Mesenchymal stem cell (in vitro differentiated cells and primary cell): ENCODE measurements around the gene STK10.

Experiments used
- DNase-seq: peaks from one replicate; pipeline ENCODE4 v3.0.0-alpha.2; 2013
- H2AFZ ChIP-seq: one replicate; pipeline ENCODE4 v1.6.1; 2013; ENCODE audit warnings: low read depth, mild to moderate bottlenecking, control low read depth, inconsistent platforms, low read length, moderate library complexity
- H2AK5ac ChIP-seq: 2 replicates; pipeline ENCODE4 v1.6.1; 2013; ENCODE audit warnings: low read length, moderate library complexity, mild to moderate bottlenecking, inconsistent platforms; ENCODE audit not compliant: severe bottlenecking
- H2BK120ac ChIP-seq: one replicate; pipeline ENCODE4 v1.6.1; 2013; ENCODE audit warnings: low read depth, mild to moderate bottlenecking, inconsistent platforms, low read length, moderate library complexity
- H2BK12ac ChIP-seq, 2 experiments: one replicate each; pipeline ENCODE4 v1.6.1; 2013; ENCODE audit warnings: inconsistent platforms in 2 of 2, low read length in 2 of 2, mild to moderate bottlenecking in 2 of 2, moderate library complexity in 2 of 2, control low read depth in 1 of 2
- H2BK15ac ChIP-seq: one replicate; pipeline ENCODE4 v1.6.1; 2013; ENCODE audit warnings: mild to moderate bottlenecking, low read depth, inconsistent platforms; ENCODE audit not compliant: poor library complexity, severe bottlenecking
- H2BK5ac ChIP-seq: 2 replicates; pipeline ENCODE4 v1.6.1; 2013; ENCODE audit warnings: low read depth, mild to moderate bottlenecking, low read length, control low read depth, inconsistent platforms; ENCODE audit not compliant: poor library complexity, severe bottlenecking
- H3K14ac ChIP-seq, 2 experiments: one replicate each; pipeline ENCODE4 v1.6.1; 2013; ENCODE audit warnings: inconsistent platforms in 2 of 2, low read length in 2 of 2, control low read depth in 1 of 2, mild to moderate bottlenecking in 1 of 2, moderate library complexity in 1 of 2
- H3K18ac ChIP-seq, 2 experiments: one replicate each; pipeline ENCODE4 v1.6.1; 2013; ENCODE audit warnings: inconsistent platforms in 2 of 2, low read length in 2 of 2, control low read depth in 1 of 2, low read depth in 1 of 2, mild to moderate bottlenecking in 1 of 2
- H3K23ac ChIP-seq, 2 experiments: one replicate each; pipeline ENCODE4 v1.6.1; 2013; ENCODE audit warnings: inconsistent platforms in 2 of 2, low read length in 2 of 2, mild to moderate bottlenecking in 2 of 2, moderate library complexity in 2 of 2, control low read depth in 1 of 2
- H3K27ac ChIP-seq: 2 replicates; pipeline ENCODE4 v1.5.1; 2013; ENCODE audit warnings: mild to moderate bottlenecking, moderate library complexity, low read length, control low read depth, inconsistent platforms; ENCODE audit not compliant: poor library complexity, severe bottlenecking
- H3K27me3 ChIP-seq, 2 experiments: 2 replicates each; pipeline versions ENCODE4 v1.6.1 to v1.7.0; 2013; ENCODE audit warnings: low read length in 2 of 2, mild to moderate bottlenecking in 2 of 2, moderate library complexity in 2 of 2, control low read depth in 1 of 2, inconsistent platforms in 1 of 2; ENCODE audit not compliant: control insufficient read depth in 1 of 2, insufficient read depth in 1 of 2
- H3K36me3 ChIP-seq, 2 experiments: 2 replicates each; pipeline versions ENCODE4 v1.6.1 to v1.7.0; 2013; ENCODE audit warnings: low read length in 2 of 2, control low read depth in 1 of 2, inconsistent platforms in 1 of 2, low read depth in 1 of 2, mild to moderate bottlenecking in 1 of 2; ENCODE audit not compliant: insufficient read depth in 2 of 2, control insufficient read depth in 1 of 2
- H3K4ac ChIP-seq, 2 experiments: one replicate each; pipeline ENCODE4 v1.6.1; 2013; ENCODE audit warnings: inconsistent platforms in 2 of 2, low read length in 2 of 2, mild to moderate bottlenecking in 2 of 2, moderate library complexity in 2 of 2, control low read depth in 1 of 2, low read depth in 1 of 2
- H3K4me1 ChIP-seq: 2 replicates; pipeline ENCODE4 v1.6.1; 2013; ENCODE audit warnings: low read depth, low read length, control low read depth; ENCODE audit not compliant: control insufficient read depth, insufficient read depth
- H3K4me2 ChIP-seq: 2 replicates; pipeline ENCODE4 v1.6.1; 2013; ENCODE audit warnings: low read length, mild to moderate bottlenecking, inconsistent platforms; ENCODE audit not compliant: poor library complexity, severe bottlenecking
- H3K4me3 ChIP-seq, 2 experiments: 2 replicates each; pipeline versions ENCODE4 v1.5.1 to v1.7.0; 2013; ENCODE audit warnings: low read length in 2 of 2, mild to moderate bottlenecking in 2 of 2, control low read depth in 1 of 2, low read depth in 1 of 2; ENCODE audit not compliant: insufficient read depth in 1 of 2
- H3K79me1 ChIP-seq: replicated peaks from 2 replicates; pipeline ENCODE4 v1.6.1; 2013; ENCODE audit warnings: mild to moderate bottlenecking, control low read depth, low read length, inconsistent platforms; ENCODE audit not compliant: poor library complexity, severe bottlenecking
- H3K9ac ChIP-seq: 2 replicates; pipeline ENCODE4 v1.7.0; 2013; ENCODE audit warnings: mild to moderate bottlenecking, low read length, moderate library complexity
- H3K9me3 ChIP-seq: 2 replicates; pipeline ENCODE4 v1.7.0; 2013; ENCODE audit warnings: mild to moderate bottlenecking, low read length; ENCODE audit not compliant: control insufficient read depth
- H4K8ac ChIP-seq: one replicate; pipeline ENCODE4 v1.6.1; 2013; ENCODE audit warnings: inconsistent platforms, mild to moderate bottlenecking, low read length, moderate library complexity
- H4K91ac ChIP-seq: one replicate; pipeline ENCODE4 v1.6.1; 2013; ENCODE audit warnings: mild to moderate bottlenecking, low read length, inconsistent platforms
- WGBS: methylation state at CpG from one replicate; pipeline ENCODE4 v1.1.7; 2013; ENCODE audit warnings: mixed read lengths; 5-methylcytosine and 5-hydroxymethylcytosine counted together

The STK10 gene

GRCh38 chr5:172002310-172002709 is 185.7 kb downstream of the STK10 start:
- no peak overlapping the region for H2BK12ac ChIP-seq
- H2BK120ac ChIP-seq, result no peak overlapping the region
- H2BK5ac ChIP-seq, result no peak overlapping the region
- no peaks in the 10 kb centered on the region for H3K9me3 ChIP-seq
- no peak overlapping the region for H3K23ac ChIP-seq
- no peak overlapping the region for H3K27ac ChIP-seq
- H3K4me2 ChIP-seq, result no peak overlapping the region
- H3K4me3 ChIP-seq, result no peak overlapping the region
- no peak overlapping the region for H2AK5ac ChIP-seq
- no peak overlapping the region for H3K14ac ChIP-seq
- no peaks in the 10 kb centered on the region for H3K27me3 ChIP-seq
- H3K36me3 ChIP-seq, result peaks cover 0 to 3% of the 10 kb centered on the region in 2 experiments
- no peak overlapping the region for H3K9ac ChIP-seq
- peak; percentile 42 for DNase-seq
- no peaks in the 10 kb centered on the region for H3K79me1 ChIP-seq
- H4K91ac ChIP-seq, result no peak overlapping the region
- no peak overlapping the region for H4K8ac ChIP-seq
- 20% methylated on average over 1 of the region's 2 CpGs for WGBS
- no peak overlapping the region for H3K4ac ChIP-seq
- H2AFZ ChIP-seq, result no peak overlapping the region
- H2BK15ac ChIP-seq, result no peak overlapping the region
- no peak overlapping the region for H3K18ac ChIP-seq
- peaks cover 3% of the 10 kb centered on the region for H3K4me1 ChIP-seq

GRCh38 chr5:171999877-172000276 is 188.1 kb downstream of the STK10 start:
- Histone ChIP-seq H3K4ac (no peak overlapping the region), H3K79me1 (peaks cover 4% of the 10 kb centered on the region), H3K27me3 (no peaks in the 10 kb centered on the region), H3K36me3 (peaks cover 2 to 9% of the 10 kb centered on the region in 2 experiments), H3K9me3 (no peaks in the 10 kb centered on the region), H3K4me2 (no peak overlapping the region), H3K4me1 (peaks cover 6% of the 10 kb centered on the region), H2BK5ac (no peak overlapping the region), H2BK120ac (no peak overlapping the region), H3K4me3 (no peak overlapping the region), H2BK15ac (no peak overlapping the region), H3K14ac (no peak overlapping the region), H4K8ac (no peak overlapping the region), H3K27ac (no peak overlapping the region), H3K23ac (no peak overlapping the region), H2AFZ (no peak overlapping the region), H3K9ac (no peak overlapping the region), H3K18ac (no peak overlapping the region), H2AK5ac (no peak overlapping the region), H4K91ac (no peak overlapping the region), H2BK12ac (no peak overlapping the region)
- DNase-seq, result no peak
- 75% methylated on average over 5 of the region's 5 CpGs for WGBS

GRCh38 chr5:171999100-171999499 is 188.9 kb downstream of the STK10 start:
- Histone ChIP-seq H3K27ac (no peak overlapping the region), H2BK12ac (no peak overlapping the region), H2BK15ac (no peak overlapping the region), H3K18ac (no peak overlapping the region), H2BK120ac (no peak overlapping the region), H2AFZ (no peak overlapping the region), H3K4me2 (no peak overlapping the region), H2BK5ac (no peak overlapping the region), H3K4me3 (no peak overlapping the region), H3K79me1 (peaks cover 4% of the 10 kb centered on the region), H3K14ac (no peak overlapping the region), H4K91ac (no peak overlapping the region), H3K27me3 (no peaks in the 10 kb centered on the region), H3K23ac (no peak overlapping the region), H3K36me3 (peaks cover 2 to 9% of the 10 kb centered on the region in 2 experiments), H3K4me1 (peaks cover 6% of the 10 kb centered on the region), H4K8ac (no peak overlapping the region), H2AK5ac (no peak overlapping the region), H3K9me3 (no peaks in the 10 kb centered on the region), H3K9ac (no peak overlapping the region), H3K4ac (no peak overlapping the region)
- 100% methylated on average over 2 of the region's 2 CpGs for WGBS
- DNase-seq, result no peak

- Histone ChIP-seq H2BK12ac (no peak overlapping the region), H2BK5ac (no peak overlapping the region), H3K4ac (no peak overlapping the region), H3K14ac (no peak overlapping the region), H2AK5ac (no peak overlapping the region), H3K23ac (no peak overlapping the region), H3K36me3 (peaks cover 5 to 18% of the 10 kb centered on the region in 2 experiments), H3K18ac (no peak overlapping the region), H2BK120ac (no peak overlapping the region), H3K27me3 (no peaks in the 10 kb centered on the region), H3K9me3 (no peaks in the 10 kb centered on the region), H3K4me3 (no peak overlapping the region), H3K4me2 (no peak overlapping the region), H3K9ac (no peak overlapping the region), H3K79me1 (peaks cover 5% of the 10 kb centered on the region), H4K8ac (no peak overlapping the region), H2BK15ac (no peak overlapping the region), H4K91ac (no peak overlapping the region), H2AFZ (no peak overlapping the region), H3K27ac (no peak overlapping the region), H3K4me1 (peaks cover 6% of the 10 kb centered on the region)
- 82% methylated on average over 2 of the region's 3 CpGs for WGBS
- DNase-seq, result no peak
Observed at GRCh38 chr5:171997011-171997410, 191.0 kb downstream of the STK10 start.
